ENCODE results near the gene PRKCZ. TPM values are rescaled to one million over a fixed set of nuclear protein-coding genes. Genes with fewer than 3 reads are reported as not detected.

Gene PRKCZ
- total and polyA plus RNA-seq, 2 experiments from 2014 or later, result 26.2 to 36.9 TPM

GRCh38 chr1:2070016-2070415 lies 19.8 kb downstream of the PRKCZ start:
- Histone ChIP-seq H3K36me3 (ENCODE audit: insufficient read depth) (no peaks in the 10 kb centered on the region), H3F3A (replicated peaks; ENCODE audit: low read depth) (no peaks in the 10 kb centered on the region), H3K4me2 (no peak overlapping the region), H3K9me2 (ENCODE audit: insufficient read depth) (no peaks in the 10 kb centered on the region), H3K79me2 (replicated peaks; ENCODE audit: insufficient read depth) (peaks cover 46% of the 10 kb centered on the region), H3K27me3 (ENCODE audit: insufficient read depth) (no peaks in the 10 kb centered on the region), H3K4me3 (no peak overlapping the region), H2AFZ (no peak overlapping the region), H3K4me1 (ENCODE audit: insufficient read depth) (no peaks in the 10 kb centered on the region), H3K27ac (ENCODE audit: low read depth) (no peak overlapping the region), H4K20me1 (replicated peaks; ENCODE audit: insufficient read depth) (0 out of 2 replicates have a peak, but pooled peaks cover 6% of the 10 kb centered on the region)
- H3K36me3 Mint-ChIP-seq (ENCODE audit: low read depth), result peaks cover 11% of the 10 kb centered on the region
- ATAC-seq (no peak), DNase-seq (ENCODE audit: low spot score) (no peak)
- H3K27ac Mint-ChIP-seq, result no peak overlapping the region
- TF ChIP-seq EZH2phosphoT487 (IDR thresholded peaks at IDR 0.05; ENCODE audit: unreplicated experiment), result no peak
- TF ChIP-seq, protein P1, sequence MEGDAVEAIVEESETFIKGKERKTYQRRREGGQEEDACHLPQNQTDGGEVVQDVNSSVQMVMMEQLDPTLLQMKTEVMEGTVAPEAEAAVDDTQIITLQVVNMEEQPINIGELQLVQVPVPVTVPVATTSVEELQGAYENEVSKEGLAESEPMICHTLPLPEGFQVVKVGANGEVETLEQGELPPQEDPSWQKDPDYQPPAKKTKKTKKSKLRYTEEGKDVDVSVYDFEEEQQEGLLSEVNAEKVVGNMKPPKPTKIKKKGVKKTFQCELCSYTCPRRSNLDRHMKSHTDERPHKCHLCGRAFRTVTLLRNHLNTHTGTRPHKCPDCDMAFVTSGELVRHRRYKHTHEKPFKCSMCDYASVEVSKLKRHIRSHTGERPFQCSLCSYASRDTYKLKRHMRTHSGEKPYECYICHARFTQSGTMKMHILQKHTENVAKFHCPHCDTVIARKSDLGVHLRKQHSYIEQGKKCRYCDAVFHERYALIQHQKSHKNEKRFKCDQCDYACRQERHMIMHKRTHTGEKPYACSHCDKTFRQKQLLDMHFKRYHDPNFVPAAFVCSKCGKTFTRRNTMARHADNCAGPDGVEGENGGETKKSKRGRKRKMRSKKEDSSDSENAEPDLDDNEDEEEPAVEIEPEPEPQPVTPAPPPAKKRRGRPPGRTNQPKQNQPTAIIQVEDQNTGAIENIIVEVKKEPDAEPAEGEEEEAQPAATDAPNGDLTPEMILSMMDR (conservative IDR thresholded peaks at IDR 0.05; ENCODE audit: low read depth in 2 of 2), result no peak
- TF ChIP-seq ZNF331 (CRISPR knock-in tag; IDR thresholded peaks at IDR 0.05; ENCODE audit: low read depth), result no peak
- no peak for TF ChIP-seq NANOG (IDR thresholded peaks at IDR 0.05; ENCODE audit: borderline replicate concordance)
- no peak for TF ChIP-seq JUNB (IDR thresholded peaks at IDR 0.05; ENCODE audit: unreplicated experiment)
- TF ChIP-seq, protein P2, sequence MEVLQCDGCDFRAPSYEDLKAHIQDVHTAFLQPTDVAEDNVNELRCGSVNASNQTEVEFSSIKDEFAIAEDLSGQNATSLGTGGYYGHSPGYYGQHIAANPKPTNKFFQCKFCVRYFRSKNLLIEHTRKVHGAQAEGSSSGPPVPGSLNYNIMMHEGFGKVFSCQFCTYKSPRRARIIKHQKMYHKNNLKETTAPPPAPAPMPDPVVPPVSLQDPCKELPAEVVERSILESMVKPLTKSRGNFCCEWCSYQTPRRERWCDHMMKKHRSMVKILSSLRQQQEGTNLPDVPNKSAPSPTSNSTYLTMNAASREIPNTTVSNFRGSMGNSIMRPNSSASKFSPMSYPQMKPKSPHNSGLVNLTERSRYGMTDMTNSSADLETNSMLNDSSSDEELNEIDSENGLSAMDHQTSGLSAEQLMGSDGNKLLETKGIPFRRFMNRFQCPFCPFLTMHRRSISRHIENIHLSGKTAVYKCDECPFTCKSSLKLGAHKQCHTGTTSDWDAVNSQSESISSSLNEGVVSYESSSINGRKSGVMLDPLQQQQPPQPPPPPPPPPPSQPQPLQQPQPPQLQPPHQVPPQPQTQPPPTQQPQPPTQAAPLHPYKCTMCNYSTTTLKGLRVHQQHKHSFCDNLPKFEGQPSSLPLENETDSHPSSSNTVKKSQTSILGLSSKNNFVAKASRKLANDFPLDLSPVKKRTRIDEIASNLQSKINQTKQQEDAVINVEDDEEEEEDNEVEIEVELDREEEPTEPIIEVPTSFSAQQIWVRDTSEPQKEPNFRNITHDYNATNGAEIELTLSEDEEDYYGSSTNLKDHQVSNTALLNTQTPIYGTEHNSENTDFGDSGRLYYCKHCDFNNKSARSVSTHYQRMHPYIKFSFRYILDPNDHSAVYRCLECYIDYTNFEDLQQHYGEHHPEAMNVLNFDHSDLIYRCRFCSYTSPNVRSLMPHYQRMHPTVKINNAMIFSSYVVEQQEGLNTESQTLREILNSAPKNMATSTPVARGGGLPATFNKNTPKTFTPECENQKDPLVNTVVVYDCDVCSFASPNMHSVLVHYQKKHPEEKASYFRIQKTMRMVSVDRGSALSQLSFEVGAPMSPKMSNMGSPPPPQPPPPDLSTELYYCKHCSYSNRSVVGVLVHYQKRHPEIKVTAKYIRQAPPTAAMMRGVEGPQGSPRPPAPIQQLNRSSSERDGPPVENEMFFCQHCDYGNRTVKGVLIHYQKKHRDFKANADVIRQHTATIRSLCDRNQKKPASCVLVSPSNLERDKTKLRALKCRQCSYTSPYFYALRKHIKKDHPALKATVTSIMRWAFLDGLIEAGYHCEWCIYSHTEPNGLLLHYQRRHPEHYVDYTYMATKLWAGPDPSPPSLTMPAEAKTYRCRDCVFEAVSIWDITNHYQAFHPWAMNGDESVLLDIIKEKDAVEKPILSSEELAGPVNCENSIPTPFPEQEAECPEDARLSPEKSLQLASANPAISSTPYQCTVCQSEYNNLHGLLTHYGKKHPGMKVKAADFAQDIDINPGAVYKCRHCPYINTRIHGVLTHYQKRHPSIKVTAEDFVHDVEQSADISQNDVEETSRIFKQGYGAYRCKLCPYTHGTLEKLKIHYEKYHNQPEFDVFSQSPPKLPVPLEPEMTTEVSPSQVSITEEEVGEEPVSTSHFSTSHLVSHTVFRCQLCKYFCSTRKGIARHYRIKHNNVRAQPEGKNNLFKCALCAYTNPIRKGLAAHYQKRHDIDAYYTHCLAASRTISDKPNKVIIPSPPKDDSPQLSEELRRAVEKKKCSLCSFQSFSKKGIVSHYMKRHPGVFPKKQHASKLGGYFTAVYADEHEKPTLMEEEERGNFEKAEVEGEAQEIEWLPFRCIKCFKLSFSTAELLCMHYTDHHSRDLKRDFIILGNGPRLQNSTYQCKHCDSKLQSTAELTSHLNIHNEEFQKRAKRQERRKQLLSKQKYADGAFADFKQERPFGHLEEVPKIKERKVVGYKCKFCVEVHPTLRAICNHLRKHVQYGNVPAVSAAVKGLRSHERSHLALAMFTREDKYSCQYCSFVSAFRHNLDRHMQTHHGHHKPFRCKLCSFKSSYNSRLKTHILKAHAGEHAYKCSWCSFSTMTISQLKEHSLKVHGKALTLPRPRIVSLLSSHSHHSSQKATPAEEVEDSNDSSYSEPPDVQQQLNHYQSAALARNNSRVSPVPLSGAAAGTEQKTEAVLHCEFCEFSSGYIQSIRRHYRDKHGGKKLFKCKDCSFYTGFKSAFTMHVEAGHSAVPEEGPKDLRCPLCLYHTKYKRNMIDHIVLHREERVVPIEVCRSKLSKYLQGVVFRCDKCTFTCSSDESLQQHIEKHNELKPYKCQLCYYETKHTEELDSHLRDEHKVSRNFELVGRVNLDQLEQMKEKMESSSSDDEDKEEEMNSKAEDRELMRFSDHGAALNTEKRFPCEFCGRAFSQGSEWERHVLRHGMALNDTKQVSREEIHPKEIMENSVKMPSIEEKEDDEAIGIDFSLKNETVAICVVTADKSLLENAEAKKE (CRISPR knock-in tag; IDR thresholded peaks at IDR 0.05), result no peak
- TF ChIP-seq STAT1 (IDR thresholded peaks at IDR 0.05; ENCODE audit: unreplicated experiment), result no peak
- no peak for TF ChIP-seq POLR2AphosphoS5 (IDR thresholded peaks at IDR 0.05; ENCODE audit: low read depth)
- TF ChIP-seq ZNF114 (CRISPR knock-in tag; IDR thresholded peaks at IDR 0.05), result no peak
- TF ChIP-seq, protein P3, sequence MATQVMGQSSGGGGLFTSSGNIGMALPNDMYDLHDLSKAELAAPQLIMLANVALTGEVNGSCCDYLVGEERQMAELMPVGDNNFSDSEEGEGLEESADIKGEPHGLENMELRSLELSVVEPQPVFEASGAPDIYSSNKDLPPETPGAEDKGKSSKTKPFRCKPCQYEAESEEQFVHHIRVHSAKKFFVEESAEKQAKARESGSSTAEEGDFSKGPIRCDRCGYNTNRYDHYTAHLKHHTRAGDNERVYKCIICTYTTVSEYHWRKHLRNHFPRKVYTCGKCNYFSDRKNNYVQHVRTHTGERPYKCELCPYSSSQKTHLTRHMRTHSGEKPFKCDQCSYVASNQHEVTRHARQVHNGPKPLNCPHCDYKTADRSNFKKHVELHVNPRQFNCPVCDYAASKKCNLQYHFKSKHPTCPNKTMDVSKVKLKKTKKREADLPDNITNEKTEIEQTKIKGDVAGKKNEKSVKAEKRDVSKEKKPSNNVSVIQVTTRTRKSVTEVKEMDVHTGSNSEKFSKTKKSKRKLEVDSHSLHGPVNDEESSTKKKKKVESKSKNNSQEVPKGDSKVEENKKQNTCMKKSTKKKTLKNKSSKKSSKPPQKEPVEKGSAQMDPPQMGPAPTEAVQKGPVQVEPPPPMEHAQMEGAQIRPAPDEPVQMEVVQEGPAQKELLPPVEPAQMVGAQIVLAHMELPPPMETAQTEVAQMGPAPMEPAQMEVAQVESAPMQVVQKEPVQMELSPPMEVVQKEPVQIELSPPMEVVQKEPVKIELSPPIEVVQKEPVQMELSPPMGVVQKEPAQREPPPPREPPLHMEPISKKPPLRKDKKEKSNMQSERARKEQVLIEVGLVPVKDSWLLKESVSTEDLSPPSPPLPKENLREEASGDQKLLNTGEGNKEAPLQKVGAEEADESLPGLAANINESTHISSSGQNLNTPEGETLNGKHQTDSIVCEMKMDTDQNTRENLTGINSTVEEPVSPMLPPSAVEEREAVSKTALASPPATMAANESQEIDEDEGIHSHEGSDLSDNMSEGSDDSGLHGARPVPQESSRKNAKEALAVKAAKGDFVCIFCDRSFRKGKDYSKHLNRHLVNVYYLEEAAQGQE (IDR thresholded peaks at IDR 0.05; ENCODE audit: unreplicated experiment), result no peak
- TF ChIP-seq CREB1 (CRISPR knock-in tag; IDR thresholded peaks at IDR 0.05; ENCODE audit: low read depth), result no peak
- TF ChIP-seq ETS1 (IDR thresholded peaks at IDR 0.05), result no peak
- TF ChIP-seq EZH2 (IDR thresholded peaks at IDR 0.05; ENCODE audit: low read depth, unreplicated experiment), result no peak
- peaks cover 12% of the 10 kb centered on the region for H3K27me3 Mint-ChIP-seq (ENCODE audit: insufficient read depth, low read depth, poor library complexity)
- H3K4me3 Mint-ChIP-seq, result no peak overlapping the region
- peaks cover 18% of the 10 kb centered on the region for H3K4me1 Mint-ChIP-seq
- H3K9me3 Mint-ChIP-seq, result no peaks in the 10 kb centered on the region
